Subcutaneous adipose tissue (tissue), 4 donors: ENCODE measurements around the gene POLR1G. TPM values are rescaled to one million over a fixed set of nuclear protein-coding genes. Genes with fewer than 3 reads are reported as not detected.

Experiments used
- total RNA-seq, 4 donors: library from RNA; depleted of rRNA; stranded (reverse); fragments of >200 nt; gene quantifications; one replicate each; pipeline ENCODE4 v1.1.0, GENCODE V29; 2016
- TF ChIP-seq, protein P1 (sequence below): fragments of 450-650 bp; IDR thresholded peaks from one replicate; pipeline ENCODE4 v1.5.1; 2016; ENCODE audit warnings: low read depth, mild to moderate bottlenecking, control low read depth, antibody characterized with exemption, moderate library complexity

The POLR1G gene
- total RNA-seq, 4 donors from 2014 or later = 1.1 to 2.9 (median 1.6) TPM

DNA sequence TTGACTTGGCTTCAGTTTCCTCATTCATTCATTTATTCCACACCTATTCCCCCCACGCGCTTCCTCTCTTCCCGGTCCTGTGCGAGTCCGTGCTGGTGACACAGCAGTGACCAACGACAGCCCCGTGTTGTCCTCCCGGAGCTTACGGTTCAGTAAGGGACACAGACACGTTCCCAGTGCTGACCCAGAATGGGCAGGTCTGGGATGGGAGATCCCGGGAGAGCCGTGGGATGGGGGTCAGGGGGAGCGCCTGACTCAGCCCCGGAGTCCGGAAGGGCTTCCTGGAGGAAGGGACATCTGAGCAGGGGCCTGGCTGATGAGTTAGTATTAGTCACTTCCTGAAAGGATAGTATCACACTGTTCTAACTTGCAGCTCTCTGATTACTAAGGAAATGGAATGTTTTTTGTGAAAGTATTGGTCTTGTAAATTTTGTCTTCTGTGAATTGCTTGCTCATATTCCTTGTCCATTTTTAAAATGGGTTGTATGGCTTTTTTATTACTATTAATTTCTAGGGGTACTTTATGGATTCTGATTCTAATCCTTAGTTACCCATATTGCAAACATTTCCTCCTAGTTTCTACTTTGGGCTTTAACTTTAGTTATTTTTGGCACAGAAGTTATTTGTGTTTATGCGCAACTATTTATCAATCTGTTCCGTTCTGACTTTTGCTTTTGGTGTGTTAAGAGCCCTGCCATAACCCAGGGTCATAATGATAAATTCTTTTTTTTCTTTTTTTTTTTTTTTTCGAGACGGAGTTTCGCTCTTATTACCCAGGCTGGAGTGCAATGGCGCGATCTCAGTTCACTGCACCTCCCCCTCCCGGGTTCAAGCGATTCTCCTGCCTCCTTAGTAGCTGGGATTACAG lies 18.0 kb downstream of the POLR1G start:
- TF ChIP-seq, protein P1, sequence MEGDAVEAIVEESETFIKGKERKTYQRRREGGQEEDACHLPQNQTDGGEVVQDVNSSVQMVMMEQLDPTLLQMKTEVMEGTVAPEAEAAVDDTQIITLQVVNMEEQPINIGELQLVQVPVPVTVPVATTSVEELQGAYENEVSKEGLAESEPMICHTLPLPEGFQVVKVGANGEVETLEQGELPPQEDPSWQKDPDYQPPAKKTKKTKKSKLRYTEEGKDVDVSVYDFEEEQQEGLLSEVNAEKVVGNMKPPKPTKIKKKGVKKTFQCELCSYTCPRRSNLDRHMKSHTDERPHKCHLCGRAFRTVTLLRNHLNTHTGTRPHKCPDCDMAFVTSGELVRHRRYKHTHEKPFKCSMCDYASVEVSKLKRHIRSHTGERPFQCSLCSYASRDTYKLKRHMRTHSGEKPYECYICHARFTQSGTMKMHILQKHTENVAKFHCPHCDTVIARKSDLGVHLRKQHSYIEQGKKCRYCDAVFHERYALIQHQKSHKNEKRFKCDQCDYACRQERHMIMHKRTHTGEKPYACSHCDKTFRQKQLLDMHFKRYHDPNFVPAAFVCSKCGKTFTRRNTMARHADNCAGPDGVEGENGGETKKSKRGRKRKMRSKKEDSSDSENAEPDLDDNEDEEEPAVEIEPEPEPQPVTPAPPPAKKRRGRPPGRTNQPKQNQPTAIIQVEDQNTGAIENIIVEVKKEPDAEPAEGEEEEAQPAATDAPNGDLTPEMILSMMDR = no peak

DNA sequence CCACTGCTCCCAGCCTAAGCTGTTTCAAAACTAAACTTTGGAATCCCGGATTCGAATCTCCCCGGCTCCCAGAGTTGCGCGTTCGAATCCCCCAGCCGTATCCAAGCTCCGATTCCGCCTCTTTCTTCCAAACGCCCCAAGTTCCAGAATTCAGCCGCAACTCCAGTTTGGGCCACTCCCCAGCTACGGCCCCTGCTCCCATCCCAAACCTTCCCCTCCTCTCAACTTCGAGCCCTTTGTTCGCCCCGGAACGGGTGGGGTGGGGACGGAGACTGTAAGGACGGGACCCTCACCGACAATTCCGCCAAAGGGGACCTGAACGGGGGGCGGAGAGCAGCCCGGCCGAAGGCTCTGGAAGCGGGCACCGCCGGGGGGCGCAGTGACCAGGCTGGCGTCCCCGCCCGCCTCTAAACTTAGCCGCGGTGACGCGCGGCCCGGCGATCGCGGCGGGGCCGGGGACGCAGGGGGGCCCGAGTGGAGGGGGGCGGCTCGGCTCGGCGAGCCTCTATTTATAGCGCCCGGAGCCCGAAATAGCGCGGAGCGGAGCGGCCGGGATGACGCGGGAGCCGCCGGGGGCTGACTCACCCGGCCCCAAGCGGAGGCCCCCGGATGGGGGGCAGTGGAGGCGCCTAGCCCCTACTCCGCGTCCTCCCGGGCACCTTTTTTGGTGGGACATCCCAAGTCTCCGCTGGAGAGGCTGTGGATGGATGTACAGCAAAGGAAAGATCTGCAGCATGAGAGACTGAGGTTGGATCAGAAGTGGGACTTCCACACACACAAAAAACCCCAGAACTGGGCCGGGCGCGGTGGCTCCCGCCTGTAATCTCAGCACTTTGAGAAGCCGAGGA lies 22.2 kb downstream of the POLR1G start:
- TF ChIP-seq, protein P1 = no peak

DNA sequence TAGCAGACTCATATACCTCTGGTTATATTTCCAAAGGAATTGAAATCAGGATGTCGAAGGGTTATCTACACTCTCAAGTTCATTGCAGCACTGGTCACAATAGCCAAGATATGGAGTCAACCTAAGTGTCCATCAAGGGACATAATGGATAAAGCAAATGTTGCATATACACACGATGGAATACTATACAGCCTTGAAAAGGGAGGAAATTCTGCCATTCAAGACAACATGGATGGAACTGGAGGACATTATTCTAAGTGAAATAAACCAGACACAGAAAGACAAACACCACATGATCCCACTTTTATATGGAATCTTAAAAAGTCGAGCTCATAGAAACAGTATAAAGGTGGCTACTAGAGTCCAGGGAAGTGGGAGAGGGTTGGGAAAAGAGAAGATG lies 30.9 kb downstream of the POLR1G start:
- TF ChIP-seq, protein P1 = no peak

DNA sequence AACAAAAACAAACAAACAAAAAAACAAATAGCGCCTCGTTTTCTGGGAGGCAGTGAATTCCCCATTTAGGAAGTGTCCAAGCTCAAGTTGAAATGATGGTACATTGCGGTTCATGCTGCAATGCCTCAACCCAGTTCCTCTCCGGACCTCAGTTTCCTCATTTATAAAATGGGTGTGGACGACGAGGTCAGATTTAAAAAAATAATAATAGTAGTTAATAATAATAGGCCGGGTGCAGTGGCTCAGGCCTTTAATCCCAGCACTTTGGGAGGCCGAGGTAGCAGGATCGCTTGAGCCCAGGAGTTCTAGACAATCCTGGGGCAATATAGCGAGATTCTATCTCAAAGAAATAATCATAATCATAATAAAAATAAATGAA lies 32.7 kb downstream of the POLR1G start:
- TF ChIP-seq, protein P1 = no peak

DNA sequence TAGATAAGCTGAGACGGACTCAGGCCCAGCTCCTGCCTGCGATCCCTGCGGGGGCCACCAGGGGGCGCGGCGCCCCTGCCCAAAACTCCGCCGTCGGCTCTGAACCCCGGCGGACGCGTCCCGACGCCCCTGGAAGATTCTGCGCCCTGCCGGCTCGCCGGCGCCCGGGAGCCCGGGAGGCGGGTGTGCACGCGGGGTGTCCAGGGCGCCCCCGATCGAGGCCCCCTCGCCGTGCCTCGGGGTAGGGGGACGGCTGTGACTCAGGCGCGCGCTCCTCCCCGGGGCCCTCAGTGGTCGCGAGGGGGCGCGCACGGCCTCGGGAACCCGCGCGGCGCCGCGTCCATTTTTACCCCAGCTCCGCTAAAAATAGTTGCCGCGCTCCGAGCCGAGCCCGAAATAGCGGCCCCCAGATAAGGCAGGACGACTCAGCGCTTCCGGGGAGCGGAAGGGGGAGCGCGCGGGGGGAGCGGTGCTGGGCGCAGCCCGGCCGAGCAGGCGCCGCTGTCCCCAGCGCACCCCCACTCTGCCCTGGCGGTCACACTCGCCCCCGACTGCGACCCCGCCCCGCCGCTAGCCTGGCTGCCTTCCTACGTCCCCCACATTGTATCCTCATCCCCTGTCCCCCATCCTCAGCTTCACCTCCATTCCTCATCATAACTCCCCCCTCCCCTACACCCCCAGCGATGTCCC lies 33.3 kb downstream of the POLR1G start:
- TF ChIP-seq, protein P1 = no peak

DNA sequence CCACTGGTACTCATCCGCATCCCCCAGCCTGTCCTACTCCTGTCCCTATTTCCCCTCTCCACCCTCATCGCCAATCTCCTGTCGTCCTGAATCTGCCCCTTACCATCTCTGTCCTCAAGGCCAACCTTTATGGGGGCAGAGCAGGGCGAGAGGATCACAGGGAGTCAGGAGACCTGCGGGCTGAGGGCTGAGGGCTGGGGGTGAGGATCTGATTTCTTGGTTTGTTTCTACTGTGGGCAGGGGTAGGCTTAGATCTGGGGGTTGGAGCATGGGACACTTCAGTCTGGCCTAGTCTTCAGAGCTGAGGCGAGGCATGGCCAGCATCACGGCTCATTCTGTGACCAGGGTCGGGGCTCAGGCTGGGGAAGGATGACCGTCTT lies 33.8 kb downstream of the POLR1G start:
- TF ChIP-seq, protein P1 = no peak
